ENCODE results near the gene DLG1. TPM values are rescaled to one million over a fixed set of nuclear protein-coding genes. Genes with fewer than 3 reads are reported as not detected.

Gene DLG1
- total RNA-seq, 2 donors from 2014 or later: 44.1 to 59.0 TPM

DNA sequence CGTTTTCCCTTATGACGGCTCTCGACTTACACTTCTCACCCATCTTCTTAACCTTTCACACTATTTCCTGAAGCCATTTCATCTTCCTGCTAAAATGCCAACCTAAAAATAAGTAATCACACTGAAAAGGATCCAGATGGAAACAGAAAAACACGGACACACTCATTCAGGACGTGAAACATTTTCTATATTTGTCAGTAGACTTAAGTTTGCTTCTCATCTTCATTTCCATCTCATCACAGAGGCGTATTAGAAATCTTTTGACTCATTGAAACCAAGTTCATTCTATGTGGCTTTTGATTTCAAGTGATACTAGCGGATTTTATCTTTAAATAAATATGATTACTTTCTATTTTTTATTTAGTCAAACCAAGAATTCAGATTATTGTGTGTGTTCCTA lies 27.4 kb upstream of the DLG1 start:
- DNase-seq (no peak), ATAC-seq (no peak)
- intact Hi-C loops (cut with DNase I): no loop called here

DNA sequence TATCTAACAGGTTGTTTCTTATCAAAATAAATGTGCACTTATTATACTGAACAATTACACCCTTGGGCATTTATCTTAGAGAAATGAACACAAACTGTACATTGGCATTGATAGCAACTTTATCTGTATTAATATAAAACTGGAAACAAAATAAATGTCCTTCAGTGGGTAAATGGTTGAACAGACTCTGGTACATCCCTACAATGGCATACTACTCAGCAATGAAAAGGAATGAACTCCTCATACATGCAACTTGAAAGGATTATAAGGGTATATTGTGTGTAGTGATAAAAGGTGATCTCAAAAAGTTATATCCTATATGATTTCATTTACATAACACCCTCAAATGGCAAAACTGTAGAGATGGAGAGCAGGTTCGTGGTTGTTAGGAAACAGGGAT lies 23.7 kb upstream of the DLG1 start:
- intact Hi-C loops (cut with DNase I): no loop called here
- no peak for ATAC-seq

DNA sequence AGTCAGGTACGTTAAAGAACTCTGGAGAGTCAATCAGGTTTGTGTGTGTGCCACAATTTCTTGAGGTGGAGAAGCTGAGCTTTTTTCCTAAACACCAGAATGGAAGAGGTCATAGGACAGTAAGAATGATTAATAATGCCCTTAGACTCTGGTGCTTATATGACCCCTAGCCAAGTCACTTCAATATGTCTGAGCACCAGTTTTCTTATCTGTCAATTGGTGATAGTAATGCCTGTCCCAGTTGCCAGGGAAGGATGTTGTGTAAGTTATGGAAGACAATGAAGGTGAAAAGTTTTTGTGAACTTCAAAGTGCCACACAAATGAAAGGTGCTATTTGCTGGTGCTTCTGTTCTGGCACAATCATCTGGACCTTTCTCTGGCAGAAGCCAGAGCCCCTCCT lies 22.2 kb upstream of the DLG1 start:
- intact Hi-C loops (cut with DNase I): no loop called here
- ATAC-seq: no peak
- DNase-seq: no peak

More for the DNA sequence above, 23.7 kb upstream of the DLG1 start:
- DNase-seq: no peak

DNA sequence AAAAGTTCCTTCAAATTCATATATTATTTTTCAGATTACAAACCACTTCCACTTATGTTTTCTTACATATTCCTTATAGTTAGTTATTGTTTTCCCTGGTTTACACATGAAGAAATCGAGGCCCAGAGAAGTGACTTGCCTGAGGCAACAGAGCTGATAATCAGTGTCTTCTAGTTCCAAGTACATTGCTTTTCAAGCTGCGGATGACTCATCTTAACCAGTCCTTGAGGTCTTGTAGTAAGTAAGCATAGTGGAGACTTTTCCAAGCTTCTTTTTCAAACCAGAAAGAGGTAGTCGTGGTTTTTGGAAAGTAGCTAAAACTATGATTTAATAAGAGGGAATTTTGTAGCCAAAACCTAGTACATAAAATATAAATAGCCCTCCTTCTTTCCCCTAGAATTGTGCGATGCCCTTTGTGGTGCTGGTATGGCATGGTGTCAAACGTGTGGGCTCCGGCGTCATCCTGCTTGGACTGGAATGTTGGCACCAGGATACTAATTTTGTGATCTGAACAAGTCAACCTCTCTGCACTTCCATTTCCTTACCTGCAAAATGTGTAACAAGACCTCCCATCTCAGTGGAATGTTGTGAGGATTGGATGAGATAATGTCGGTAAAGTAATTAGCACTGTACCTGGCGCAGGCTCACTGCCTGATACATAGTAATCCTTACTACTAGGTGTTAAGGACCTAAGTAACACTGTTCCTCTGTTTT lies 19.0 kb upstream of the DLG1 start:
- ATAC-seq (peak; percentile 41 to 94), DNase-seq (no peak)
- intact Hi-C loops (cut with DNase I): no loop called here

DNA sequence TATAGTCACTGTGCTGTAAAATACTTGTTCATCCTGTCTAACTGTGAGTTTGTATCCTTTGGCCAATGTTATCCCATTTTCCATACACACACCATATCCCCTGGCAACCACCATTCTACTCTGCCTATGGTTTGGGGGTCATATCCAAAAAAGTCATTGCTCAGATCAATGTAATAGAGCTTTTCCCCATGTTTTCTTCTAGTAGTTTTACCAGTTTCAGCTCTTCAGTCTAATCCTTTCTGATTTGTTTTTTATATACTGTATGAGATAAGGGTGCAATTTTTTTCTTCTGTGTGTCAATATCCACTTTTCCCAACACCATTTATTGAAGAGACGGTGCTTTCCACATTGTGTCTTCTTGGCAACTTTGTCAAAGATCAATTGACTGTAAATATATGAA lies 14.0 kb upstream of the DLG1 start:
- ATAC-seq (no peak), DNase-seq (no peak)
- intact Hi-C loops (cut with DNase I): no loop called here

DNA sequence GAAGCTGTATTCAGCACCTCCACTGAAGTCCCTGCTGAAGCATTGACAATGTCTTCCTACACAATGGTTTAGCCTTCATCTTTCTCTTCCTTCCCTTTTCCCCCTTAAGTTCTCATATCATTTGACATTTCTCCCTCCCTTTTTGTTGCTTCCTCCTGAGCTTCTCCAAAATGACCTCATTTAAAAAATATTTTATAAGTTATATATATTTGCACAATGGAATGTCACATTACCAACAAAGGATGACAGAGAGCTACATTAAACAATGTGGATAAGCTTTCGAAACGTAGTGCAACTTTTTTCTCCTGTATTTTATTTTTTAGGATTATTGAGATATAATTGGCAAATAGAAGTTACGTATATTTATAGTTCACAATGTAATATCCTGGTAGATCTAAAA lies 13.2 kb upstream of the DLG1 start:
- ATAC-seq (no peak), DNase-seq (no peak)
- intact Hi-C loops (cut with DNase I): no loop called here

DNA sequence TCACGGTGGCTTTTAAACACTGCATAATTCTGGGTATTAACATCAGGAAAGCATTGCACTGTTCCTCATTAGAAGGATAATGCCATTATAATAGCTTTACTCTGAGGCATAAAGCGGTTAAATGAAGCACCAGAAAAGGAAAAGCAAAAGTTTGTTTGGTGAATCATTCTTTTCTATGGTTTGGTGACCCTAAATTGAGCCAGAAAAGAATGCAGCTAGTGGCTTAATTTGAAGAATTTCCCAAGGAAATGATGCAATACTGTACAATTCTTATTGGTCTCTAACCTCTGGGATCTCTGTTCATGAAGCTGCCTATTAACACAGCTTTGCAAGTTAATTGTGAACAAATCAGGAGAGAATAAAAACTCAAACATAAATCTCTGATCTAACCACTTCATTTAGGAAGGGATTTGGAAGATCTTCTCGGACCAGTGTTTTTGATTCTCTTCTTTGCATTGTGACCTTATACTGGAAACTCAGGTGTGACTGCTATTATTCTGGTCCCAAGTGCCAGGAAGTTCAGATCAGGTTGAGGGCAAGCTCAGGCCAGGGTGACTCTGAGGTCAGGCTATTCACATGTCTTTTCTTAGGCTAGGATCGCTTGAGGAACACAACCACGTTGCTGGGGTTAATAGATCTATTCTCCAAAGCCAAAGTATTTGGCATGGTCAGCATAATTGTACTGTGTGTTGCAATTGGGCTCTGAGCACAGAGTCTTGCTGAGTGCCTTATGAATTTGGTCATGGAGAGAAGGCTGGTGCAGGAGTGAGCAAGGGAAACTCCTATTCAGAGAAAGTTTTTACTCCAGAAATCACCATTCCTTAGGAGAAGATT lies 11.3 kb upstream of the DLG1 start:
- ATAC-seq (peak; percentile 82 to 94), DNase-seq (no peak)
- intact Hi-C loops (cut with DNase I): no loop called here

DNA sequence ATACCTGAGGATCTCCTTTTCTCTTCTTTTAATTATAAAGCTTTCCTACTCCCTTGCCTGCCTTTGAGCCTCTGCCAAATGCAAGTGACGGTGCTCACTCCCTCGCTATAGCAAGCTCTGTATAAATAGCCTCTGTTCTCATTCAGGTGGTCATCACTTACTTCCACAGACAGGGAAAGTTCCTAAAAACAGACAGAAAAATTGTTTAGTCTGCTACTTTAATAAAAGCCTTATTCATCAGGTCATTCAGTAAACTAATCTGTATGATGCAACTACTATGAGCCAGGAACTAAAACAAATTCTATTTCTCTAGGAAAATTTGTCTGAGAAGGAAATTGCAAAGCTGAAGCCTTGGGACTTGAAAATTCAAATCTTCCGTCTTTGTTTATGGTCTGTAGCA lies 10.2 kb upstream of the DLG1 start:
- DNase-seq (no peak), ATAC-seq (peak in 1 of 2 donors; percentile 74)
- intact Hi-C loops (cut with DNase I): no loop called here

DNA sequence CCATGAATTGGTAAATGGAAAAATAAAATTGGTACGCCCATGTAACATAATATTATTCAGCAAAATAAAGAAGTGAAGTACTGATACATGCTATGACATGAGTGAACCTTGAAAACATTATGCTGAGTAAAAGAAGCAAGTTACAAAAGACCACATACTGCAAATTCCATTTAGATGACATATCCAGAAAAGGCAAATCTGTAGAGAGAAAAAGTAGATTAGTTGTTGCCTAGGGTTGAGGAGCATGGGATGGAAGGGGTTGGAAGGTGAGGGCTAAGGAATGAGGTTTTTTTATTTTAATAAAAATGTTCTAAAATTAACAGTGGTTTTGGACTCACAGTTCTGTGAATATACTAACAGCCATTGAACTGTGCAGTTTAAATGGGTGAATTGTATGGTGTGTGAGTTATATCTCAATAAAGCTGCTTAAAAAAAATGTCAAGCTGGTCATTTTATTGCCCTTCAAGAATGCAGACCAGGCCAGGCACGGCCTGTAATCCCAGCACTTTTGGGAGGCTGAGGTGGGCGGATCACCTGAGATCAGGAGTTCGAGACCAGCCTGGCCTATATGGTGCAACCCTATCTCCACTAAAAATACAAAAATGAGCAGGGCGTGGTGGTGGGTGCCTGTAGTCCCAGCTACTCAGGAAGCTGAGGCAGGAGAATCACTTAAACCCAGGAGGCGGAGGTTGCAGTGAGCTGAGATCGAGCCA lies 8.1 kb upstream of the DLG1 start:
- DNase-seq (no peak), ATAC-seq (peak in 1 of 2 donors; percentile 63)
- intact Hi-C loops (cut with DNase I): no loop called here

DNA sequence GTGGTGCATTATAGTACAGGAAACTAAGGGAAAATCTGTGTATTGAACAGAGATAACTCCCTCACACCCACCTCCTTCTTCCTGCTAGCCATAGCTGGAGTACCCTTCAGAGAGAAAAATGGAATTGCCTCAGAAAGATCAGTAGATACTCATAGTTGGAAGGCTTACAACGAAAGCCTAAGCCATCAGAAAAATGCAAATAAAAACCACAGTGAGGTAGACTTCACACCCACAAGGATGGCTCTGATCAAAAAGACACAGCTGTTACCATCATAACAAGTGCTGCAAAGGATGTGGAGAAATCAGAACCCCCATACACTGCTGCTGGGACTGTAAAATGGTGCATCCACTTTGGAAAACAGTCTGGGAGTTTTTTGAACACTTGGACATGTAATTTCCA lies 7.4 kb upstream of the DLG1 start:
- DNase-seq (no peak), ATAC-seq (no peak)
- intact Hi-C loops (cut with DNase I): no loop called here

DNA sequence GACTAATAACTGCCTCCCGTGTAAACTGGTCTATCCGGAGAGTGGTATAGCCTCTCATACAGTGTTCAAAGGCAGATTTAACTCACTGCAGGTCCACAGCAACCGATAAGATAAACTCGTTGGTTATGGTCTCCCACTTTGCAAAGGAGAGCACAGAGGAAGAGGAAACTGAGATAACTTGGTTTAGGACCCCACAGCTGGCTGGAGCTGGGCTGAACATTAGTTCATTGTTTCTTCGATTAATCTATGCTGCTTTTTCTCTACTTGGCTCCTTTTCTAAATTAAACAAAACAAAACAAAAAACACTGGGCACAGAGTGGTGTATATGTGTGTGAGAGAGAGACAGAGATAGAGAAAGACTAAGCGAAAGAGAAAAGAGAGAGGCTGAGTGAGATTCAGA lies 5.0 kb upstream of the DLG1 start:
- ATAC-seq (no peak), DNase-seq (no peak)
- intact Hi-C loops (cut with DNase I): no loop called here

DNA sequence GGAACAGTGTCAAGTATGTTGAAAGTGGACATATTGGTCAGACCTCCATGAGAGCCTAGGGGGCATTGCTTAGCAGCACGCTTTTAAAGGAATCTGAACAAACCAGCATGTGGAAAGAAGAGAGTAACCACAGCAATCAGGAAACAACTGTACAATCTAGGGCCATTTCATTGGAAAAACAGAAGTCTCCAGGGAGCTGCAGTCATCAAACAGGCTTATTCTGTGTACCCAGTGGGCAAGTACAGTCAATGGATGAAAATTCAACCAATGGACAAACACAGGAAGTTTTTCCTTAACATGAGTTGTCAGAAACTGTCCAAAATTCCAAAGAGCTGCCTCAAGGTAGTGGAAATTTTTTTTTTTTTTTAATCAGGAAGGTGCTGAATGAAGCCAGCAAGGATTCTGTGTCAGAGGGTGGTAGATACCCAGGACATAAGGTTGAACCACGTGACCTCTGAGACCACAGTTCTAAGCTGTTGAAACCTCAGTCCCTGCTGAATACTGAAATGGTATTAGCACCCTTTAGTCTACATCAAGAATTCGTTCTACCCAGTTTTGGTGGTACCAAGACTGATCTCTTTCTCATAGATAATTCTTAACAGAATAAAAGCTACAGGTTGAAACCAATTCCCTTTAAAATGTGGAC lies 4.4 kb upstream of the DLG1 start:
- ATAC-seq (no peak), DNase-seq (no peak)
- intact Hi-C loops (cut with DNase I): no loop called here

DNA sequence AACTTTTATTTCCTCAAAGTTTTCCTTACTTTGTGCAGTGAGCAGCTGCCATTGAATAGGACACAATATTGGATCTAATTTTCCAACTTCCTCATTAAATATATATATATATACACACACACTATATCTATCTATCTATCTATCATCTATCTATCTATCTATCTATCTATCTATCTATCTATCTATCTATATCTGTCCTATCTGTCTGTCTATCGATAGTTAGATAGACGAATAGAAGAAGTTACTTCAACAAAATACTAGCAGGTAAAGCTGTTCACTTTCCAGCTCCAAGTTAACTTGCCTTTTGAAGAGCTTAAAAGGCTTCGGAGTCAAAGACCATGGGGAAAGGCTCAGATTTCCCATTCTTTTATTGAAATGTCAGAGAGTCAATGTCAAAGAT lies 3.6 kb upstream of the DLG1 start:
- DNase-seq (no peak), ATAC-seq (no peak)
- intact Hi-C loops (cut with DNase I): no loop called here

DNA sequence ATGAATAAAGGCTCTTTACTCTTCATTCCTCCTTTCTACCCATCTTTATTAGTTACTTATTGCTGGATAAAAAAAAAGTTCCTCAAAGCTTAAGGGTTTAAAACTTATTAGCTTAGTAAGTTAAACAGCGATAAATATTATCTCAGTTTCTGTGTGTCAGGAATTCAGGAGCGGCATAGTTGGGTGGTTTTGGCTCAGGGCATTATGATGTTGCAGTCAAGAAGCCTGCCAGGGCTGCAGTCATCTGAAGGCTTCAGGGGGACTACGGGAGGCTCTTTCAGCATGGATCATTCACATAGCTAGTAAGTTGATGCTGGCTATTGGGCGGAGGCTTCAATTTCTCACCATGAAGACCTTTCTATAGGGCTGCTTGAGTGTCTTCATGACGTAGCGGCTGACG lies 1.9 kb upstream of the DLG1 start:
- DNase-seq: no peak
- ATAC-seq: no peak
- intact Hi-C loops (cut with DNase I): no loop called here

DNA sequence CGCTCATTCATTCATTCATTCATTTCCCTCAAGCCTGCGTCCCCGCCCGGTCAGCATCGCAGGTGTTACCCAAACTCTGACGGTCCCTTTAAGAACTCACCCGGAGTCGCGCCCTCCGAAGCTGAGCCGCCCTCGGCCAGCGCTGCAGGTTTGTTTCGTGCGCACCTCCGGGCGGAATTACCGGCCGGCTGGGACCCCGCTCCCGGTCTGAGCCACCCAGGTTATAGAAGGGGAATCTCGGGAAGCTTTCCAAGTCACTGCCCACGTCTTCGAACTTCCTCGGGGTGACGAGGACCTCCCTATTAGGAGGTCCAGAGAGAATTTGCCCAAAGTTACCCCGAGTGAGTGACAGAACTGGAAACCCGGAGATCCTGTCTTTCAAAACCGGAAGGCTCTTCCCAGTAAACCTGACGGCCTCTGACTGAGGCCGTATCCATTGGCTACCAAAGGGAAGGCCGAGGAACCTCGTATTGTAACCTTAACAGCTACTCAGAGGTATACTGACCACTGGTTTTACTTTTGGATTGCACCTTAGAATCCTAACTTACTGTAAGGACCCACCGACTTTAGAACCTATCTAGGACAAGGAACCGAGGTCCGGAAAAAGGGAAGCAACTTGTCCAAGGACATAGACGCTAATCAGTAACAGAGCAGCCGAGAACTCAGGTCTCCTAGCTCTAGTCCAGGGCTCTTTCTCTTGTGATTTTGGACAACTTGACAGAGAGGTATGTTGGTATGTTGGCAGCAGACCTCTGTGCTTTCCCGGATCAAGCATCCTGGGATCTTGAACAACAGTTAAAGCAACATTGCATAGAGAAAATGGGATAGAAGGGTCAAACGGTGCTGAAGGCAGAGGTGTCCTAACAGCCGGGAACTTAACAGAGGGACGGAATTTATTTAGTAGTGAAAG lies 788 bp upstream of the DLG1 start:
- DNase-seq: peak; percentile 45
- peak in 1 of 2 donors; percentile 20 for ATAC-seq
- intact Hi-C loops (cut with DNase I): loop anchor here in 1 of 2 donors (2.0 to 5.0 kb wide), 2 partner anchors 46 to 158 kb away; no protein-coding TSS in a partner anchor

DNA sequence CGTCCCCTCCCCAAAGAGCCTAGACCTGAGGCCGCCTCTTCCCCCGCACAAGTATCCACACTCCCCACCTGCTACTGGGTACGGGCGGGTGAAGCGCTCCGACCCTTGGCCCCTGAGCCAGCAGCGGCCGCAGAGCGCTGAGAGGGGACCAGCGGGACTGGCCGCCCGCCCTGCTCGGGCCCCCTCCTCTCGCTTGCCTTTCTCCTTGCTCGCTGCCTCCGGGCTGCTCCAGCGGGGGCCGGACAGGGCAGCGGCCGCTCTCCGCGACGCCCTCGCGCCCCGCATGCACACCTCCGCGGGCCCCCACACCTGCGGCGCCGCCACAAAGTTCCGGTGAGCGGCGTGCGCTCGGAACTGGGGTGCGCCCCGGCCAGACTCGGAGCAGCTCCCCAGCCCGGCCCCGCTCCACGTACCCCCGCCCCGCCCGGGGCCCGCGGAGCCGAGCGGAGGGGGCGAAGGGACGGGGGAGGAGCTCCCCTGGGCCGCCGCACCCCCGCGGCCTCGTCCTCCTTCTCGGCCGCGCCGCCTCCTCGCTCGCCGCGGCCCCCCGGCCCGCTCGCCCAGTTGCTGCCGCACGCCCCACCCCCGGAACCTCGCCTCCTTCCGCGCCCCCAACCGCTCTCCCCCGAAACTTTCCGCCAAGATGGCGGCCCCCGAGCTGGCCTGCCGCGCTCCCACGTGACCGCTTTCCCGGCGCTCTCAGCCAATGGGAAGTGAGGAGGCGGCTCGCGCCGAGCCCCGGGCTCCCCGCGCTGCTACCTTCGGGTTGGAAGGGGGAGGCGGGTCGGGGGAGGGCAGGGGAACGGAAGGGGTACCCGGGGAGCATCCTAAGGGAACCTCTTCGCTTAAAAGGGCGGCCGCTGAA lies 704 bp downstream of the DLG1 start:
- DNase-seq: peak; percentile 92
- ATAC-seq: peak; percentile 94 to 95
- intact Hi-C loops (cut with DNase I): loop anchor here in 1 of 2 donors (2.0 to 5.0 kb wide), 2 partner anchors 47 to 160 kb away; no protein-coding TSS in a partner anchor

DNA sequence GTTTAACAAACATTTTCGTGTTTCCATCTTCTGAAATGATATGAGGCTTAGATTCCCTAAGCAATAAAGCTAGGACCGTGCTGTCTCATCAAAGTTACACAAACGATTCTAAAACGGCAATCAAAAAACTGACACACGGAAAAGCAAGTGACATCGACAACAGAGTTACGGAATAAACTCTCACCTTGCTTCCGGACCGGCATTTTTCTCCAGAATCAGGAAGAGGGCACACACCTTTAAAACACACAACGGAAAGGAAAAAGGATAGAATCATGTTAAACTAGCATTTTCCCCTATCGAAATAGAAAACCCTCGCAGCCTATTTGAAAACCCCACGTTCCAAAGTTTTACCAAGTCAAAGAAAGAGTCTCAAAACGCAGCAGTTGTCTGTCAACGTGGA lies 1.4 kb downstream of the DLG1 start:
- intact Hi-C loops (cut with DNase I): loop anchor here in 1 of 2 donors (5.0 kb wide), 1 partner anchor 160 kb away; no protein-coding TSS in a partner anchor
- no peak for ATAC-seq

More for the DNA sequence above, 1.4 kb downstream of the DLG1 start:
- DNase-seq: no peak
